C1 segment of cervical spinal cord (tissue), 14 donors: ENCODE measurements around the gene AARS2.
"Not testable (repeated sequence)": the region's sequence is repeated elsewhere in the genome, so short reads cannot be mapped to it uniquely, and the experiment has no call there.

Experiments used
- DNase-seq, 14 donors: peaks; one replicate each; lab custom pipeline; 2025; lab: John Stamatoyannopoulos, UW

Gene AARS2

DNA sequence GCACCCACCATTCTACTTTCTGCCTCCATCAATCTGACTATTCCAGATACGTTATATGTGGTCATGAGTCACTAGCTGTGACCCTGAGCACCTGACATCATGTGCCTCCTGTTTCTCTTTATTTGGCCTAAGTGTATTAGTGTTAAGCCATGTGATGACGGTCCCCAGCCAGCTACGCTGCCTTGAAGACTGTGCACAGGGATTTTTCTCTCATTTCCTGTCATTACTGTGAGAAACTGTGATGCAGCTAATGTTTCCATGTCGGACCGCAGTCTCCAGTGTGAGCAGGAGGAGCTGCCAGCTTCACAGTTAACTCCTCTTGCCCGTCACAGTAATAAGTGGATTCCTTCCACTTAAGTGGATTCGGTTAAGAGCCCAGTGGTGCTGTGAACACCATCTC lies 19.4 kb upstream of the AARS2 start:
- no peak for DNase-seq

DNA sequence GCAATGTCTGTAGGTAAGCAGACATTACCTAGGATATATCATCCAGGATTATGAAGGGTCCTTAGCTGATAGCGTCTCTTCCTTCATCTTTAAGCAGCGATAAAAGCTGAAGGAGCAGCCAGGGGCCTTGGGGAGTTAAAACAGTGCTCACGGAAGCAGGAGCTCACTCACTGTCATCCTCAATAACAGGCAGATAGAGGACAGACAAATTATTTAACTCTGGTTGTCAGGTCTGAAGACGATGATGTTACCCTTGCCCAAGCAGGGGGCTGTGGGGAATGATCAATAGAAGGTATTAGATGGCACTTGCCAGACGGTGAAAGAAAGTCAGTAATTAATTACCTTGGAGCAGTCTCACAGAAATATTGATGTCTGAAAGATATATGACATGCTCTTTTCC lies 16.7 kb upstream of the AARS2 start:
- no peak for DNase-seq

DNA sequence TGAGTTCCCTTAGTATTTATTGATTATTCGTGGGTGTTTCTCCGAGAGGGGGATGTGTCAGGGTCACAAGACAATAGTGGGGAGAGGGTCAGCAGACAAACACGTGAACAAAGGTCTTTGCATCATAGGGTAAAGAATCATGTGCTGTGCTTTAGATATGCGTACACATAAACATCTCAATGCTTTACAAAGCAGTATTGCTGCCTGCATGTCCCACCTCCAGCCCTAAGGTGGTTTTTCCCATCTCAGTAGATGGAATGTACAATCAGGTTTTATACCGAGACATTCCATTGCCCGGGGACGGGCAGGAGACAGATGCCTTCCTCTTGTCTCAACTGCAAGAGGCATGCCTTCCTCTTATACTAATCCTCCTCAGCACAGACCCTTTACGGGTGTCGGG lies 15.1 kb upstream of the AARS2 start:
- not testable (repeated sequence) for DNase-seq

DNA sequence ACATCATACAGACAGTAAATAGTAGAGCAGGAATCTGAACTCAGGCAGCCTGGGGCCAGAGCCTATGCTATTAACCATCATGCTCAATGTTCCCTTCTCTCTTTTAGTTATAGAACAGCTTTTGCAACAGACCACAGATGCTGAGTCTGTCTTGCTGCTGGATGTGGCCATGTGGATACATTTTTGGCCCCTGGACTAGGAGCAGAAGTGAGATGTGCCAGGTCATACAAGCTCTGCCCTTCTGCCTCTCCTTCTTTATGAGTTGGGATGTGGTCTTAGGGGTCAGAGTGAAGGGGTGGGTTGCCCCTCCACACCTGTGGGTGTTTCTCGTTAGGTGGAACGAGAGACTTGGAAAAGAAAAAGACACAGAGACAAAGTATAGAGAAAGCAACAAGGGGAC lies 14.6 kb upstream of the AARS2 start:
- DNase-seq: no peak

DNA sequence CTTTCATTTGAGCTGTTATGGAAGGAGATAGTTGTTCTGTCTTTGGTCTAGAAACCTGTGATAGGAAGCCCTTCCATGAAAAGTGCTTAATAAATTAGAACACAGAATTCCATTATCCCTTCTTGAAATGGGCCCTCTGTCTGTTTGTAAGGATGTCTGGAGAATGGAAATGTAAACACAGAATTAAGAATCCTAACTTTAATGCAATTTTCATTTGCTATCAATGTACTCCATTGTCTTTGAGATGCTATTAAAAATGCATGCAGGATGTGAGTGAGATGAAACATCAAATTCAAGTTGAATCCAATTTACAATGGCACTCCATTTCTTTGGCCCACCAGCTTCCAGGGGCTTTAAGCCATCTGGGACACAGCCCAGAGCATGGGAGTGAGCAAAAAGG lies 13.9 kb upstream of the AARS2 start:
- no peak for DNase-seq

DNA sequence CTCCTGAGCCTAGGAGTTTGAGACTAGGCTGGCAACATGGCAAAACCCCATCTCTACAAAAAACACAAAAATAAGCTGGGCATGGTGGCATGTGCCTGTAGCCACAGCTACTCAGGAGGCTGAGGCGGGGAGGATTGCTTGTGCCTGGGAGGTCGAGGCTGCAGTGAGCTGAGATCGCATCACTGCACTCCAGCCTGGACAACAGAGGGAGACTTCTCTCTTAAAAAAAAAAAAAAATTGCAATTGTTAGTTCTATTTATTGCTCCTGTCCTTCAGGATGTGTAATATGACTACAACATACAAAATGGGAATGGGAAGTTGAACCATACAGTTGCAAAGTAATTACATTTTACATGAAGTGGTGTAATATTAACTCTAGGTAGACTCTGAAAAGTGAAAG lies 8.1 kb upstream of the AARS2 start:
- no peak for DNase-seq

DNA sequence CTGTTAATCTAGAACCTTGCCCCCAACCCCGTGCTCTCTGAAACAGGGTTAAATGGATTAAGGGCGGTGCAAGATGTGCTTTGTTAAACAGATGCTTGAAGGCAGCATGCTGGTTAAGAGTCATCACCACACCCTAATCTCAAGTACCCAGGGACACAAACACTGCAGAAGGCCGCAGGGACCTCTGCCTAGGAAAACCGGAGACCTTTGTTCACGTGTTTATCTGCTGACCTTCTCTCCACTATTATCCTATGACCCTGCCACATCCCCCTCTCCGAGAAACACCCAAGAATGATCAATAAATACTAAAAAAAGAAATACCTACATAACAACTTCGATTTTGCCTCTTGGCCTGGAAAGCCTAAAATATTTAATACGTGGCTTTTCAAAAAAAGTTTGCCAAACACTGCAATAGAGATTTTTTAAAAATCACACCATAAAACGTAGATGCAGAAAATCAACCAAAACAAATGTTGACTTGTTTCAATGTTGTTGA lies 4.0 kb upstream of the AARS2 start:
- DNase-seq: not testable (repeated sequence)

DNA sequence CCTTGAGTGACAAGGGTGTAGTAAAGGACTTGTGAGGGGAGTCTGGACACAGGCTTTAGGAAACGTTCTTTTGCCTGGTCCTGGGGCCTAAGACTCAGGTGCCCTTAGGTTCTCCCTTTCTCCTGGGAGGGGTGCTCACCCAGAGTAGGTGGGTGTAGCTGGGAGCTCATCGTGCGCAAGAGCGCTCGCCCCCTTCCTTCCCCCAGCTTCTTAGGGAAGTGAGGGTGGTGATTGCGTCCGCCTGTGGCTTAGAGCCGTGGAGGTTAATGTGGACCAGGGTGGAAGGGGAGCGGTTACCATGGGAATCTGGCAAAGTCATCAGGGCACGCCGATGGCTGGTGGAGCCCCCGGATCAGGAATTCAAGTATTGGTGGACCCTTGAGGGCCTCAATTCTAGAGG lies 3.3 kb upstream of the AARS2 start:
- DNase-seq: no peak

DNA sequence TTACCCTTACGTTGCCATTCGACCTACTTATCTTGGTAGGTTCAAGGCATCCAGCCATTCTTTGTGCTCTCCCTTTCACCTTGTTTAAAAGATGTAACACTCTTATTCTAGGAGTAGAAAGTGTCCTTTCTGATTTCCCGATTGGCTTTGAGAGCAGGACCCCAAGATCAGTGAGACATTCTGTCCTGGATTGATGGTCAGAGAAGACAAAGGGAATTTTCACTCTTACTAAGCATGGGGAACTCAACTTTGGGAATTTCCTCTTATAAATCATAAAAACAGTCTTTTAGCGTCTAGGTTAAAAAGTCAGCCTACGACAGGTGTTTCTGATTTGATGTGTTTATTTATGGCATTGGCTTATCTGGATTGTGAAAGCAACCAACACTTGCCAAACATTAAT lies 2.8 kb upstream of the AARS2 start:
- DNase-seq: no peak

DNA sequence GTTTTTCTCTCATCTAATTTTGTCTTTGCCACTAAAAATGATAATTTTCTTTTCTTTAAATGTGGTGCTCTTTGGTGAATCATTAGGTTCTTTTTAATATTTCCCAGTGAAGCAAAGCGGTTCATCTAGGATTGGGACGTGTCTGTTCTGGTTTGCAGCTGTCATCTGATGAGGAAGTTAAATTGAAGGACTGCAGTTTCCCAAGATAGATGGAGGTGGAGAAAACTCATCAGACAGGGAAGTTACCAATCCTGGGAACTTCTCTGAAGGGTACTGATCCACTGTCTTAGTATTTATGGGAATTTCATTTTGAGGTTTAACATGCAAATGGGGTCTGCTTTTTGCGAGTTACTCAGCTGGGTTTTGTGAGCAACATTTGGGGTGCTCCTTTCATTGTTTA lies 2.4 kb upstream of the AARS2 start:
- DNase-seq: no peak

DNA sequence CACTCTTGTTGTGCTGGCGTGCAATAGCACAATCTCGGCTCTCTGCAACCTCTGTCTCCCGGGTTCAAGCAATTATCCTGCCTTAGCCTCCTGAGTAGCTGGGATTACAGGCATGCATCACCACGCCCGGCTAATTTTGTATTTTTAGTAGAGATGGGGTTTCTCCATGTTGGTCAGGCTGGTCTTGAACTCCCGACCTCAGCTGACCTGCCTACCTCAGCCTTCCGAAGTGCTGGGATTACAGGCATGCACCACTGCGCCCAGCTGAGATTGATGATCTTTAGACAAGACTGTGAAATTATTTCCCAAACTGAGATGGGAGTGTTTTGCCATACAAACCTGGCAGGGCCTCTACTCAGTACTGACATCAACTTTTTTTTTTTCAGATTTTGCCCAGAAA lies 1.5 kb upstream of the AARS2 start:
- not testable (repeated sequence) for DNase-seq

DNA sequence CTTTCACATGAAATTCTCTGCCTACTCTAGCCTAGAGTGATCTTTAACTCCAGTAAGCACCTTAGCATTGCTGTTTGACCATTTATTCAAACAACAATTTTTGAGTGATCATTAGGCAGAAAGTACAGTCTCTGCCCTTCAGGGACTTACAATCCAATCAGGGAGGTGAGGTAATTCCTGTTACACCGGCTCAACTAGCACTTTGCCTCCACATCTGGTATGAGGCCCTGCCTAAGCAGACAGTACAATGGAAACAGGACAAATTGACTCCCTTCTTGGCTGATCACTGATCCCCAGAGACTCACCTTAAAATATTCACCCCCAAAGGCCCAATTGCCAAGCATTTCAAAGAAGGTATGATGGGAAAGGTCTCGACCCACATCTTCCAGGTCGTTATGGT lies 1.4 kb downstream of the AARS2 start:
- no peak for DNase-seq

DNA sequence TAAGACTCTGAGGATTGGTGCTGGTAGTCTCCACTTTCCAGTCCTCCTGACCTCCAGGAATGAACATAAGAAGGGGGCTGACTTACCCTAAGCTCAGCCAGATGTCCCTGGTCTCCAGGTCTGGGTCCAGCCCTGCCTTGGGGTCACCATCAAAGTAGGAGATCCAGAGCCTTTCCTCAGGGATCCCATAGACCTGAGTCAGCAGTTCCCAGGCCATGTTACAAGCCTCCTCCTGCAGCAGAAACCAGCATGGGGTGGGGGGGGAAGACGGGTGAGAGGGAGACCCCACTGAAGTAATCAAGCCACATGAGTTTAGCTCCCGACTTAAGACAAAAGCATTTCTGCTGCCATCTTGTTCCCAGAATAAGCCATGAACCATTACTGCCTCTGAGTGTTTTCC lies 1.8 kb downstream of the AARS2 start:
- no peak for DNase-seq

DNA sequence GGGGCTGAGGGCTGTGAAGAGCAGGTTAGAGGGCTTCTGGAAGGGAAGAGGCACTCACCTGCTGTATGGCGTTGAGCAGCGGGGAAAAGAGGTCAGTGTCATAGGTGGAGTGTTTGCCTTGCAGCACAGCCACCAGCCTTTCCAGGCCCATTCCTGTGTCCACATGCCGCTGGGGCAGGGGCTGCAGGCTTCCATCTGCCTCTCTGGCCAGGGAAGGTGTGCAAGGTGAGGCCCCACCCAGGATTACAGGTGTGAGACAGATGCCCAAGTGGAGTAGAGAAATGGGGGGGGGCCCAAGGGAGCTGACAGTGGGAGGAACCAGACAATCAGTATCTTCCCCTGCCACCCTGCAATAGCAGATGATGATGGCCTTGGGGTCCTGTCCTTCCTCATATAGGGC lies 2.9 kb downstream of the AARS2 start:
- DNase-seq: no peak

DNA sequence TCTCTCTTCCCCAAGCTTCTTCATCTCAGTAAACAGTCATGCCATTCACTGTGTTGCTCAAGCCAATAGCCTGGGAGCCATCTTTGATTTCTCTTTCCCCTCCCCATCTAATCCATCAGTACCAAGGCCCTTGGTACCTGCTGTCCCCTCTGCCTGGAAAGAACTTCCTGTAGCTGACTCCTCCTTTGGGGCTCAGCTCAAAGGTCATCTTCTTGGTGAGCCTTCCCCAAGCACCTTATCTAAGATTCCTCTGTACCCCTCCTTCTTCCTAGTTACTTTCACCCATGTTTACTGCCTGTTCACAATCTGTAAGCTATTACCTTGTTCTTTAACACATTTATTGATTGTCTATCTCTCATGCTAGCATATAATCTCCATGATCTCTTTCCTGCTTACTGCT lies 3.5 kb downstream of the AARS2 start:
- no peak for DNase-seq

DNA sequence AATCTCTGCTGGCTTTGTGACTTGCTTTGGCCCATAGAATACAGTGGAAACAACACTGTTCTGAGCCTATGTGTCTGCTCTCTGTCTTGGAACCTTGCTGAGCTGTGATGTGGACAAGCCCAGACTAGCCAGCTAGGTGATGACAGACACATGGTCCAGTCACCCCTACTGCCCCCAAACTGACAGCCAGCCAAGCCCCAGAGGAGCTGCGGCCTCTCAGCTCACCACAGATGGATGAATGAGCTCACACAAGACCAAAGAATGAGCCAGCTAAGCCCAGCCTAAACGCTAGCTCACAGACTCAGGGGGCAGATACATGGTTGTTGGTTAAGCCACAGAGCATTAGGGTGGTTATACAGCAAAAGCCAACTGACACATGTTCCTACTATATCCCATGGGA lies 4.1 kb downstream of the AARS2 start:
- no peak for DNase-seq

DNA sequence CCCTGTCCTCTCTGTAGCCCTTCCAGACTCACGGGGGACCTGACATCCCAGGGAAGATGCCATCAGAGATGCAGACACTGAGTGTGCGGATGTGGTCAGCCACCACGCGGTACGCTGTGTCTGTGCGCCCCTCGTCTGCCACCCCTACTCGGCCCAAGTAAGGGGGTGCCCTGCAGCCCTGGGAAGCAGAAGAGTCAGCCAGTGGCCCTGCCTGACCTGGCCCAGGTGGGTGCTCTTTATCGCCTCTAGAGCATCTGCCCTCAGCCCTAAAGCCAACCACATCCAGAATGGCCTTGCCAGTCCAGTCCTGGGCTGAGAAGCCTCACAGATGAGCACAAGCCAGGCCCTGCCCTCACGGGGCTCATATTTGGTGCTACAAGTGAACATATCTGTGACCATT lies 5.9 kb downstream of the AARS2 start:
- DNase-seq: no peak

DNA sequence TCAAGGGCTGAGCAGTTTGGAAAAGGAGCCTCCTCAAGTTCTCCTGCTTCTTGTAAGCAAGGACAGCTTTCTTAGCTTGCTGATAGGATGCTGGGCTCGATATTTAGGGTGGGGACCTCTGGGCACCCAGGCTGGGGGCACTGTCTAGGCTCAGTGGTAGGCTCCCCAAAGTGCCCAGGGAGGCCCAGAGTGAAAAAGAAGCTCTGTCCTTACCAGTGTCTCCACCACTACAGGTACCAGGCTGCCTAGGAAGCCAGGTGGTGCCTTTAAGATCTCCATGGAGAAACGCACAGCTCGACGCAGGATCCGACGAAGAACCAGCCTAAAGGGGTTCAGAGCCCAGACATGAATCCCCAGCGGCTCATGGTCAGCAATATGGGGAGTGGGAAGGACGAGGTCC lies 6.4 kb downstream of the AARS2 start:
- no peak for DNase-seq

DNA sequence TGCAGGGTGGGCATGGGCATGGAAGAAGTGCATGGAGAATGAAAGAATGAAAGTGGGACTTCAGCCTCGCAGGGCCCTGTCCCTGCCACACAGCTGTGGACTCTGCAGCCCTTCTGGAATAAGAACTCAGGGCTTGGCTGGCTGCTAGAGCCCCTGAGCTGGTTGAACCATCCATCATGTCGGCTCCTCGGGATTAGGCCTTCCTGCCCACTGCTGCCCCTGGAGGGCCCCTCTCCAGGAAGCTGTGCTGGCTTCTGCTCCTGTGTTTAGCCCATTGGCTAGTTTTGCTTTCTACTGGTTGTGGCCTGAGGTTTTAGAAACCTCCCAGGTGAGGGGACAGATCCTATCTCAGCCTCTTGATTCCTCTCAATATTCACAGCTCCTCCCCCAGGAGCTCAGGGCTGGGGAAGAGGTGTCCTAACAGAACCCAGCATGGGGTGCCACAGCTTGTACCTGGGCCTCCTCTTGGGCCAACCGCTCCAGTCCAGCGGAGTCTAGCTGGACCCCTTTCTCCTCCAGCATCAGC lies 7.9 kb downstream of the AARS2 start:
- no peak for DNase-seq

DNA sequence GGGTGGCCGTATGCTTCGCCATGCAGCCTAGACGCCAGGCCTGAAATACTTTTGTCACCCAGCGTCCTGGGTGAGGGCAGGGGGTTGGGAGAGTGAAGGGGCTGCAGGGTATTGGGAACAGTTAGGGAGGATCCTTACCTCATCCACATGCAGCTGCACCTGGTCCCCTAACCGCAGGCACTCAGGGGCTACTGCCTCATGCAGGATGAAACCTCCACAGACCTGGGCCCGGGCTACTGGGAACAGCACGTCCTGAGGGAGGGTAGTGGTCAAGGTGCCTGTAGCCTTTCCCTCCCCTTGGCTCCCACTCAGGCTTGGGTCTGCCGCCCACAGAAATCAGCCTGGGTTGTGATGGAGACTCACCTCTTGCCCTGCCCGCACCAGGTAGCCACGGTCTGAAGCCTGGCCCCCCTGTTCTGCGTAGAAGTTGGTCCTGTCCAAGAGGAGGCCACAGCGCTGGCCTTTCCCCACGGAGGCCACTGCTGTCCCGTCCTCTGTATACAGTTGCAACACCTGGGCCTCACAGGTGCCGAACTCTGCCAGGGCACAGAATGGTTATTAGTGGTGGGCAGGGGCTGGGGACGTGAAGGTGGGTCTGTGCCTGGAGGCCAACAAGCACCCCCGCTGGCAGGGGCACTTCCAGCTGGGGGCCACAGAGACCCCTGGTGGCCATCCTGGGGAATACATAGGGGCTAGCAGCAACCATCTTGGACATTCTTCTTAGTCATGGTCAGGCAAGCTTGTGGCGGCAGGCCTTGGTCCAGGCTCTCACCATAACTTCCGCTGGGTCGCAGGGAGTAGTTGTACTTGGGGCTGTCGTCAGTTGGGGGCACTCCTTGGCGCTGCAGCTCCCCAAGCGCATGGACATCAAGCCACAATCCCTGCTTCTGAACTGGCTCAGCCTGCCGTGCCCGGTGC lies 8.6 kb downstream of the AARS2 start:
- DNase-seq: peak in 2 of 14 donors; percentile 37 to 47

DNA sequence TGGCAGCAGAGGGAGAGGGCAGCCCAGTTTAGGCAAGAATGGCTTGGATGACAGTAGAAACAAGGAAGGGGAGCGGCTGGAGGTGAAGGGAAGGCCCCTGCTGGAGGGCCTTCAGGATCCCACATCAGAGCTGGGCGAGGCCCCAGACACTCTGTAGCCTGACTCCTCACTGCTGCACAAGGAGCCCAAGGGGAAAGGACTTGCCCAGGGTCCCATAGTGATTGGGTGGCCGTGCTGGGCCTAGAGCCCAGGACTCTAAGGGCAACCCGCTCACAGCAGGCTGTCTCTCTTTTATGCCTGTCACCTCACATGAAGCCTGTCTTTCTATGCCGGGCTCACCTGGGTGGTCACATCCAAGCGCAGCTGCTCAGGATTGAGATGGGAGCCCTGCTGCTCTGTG lies 9.3 kb downstream of the AARS2 start:
- no peak for DNase-seq

DNA sequence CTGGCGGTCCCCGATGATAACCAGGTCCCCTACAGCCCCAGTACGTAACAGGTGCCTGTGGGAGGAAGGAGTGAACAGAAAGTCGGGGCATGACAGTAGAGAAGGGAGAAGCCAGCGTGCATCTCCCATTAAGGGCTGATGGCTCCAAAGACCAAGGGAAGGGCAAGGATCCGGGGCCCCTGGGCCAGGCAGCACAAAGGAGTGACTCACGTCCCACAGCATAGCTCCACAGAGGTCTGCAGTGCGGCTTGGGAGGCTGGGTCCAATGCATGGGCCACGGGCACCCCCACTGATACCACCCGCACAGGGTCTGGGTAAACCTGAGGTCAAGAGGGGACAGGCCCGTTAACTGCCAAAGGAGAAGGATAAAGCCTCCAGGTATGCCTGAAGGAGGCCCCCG lies 10.3 kb downstream of the AARS2 start:
- no peak for DNase-seq

DNA sequence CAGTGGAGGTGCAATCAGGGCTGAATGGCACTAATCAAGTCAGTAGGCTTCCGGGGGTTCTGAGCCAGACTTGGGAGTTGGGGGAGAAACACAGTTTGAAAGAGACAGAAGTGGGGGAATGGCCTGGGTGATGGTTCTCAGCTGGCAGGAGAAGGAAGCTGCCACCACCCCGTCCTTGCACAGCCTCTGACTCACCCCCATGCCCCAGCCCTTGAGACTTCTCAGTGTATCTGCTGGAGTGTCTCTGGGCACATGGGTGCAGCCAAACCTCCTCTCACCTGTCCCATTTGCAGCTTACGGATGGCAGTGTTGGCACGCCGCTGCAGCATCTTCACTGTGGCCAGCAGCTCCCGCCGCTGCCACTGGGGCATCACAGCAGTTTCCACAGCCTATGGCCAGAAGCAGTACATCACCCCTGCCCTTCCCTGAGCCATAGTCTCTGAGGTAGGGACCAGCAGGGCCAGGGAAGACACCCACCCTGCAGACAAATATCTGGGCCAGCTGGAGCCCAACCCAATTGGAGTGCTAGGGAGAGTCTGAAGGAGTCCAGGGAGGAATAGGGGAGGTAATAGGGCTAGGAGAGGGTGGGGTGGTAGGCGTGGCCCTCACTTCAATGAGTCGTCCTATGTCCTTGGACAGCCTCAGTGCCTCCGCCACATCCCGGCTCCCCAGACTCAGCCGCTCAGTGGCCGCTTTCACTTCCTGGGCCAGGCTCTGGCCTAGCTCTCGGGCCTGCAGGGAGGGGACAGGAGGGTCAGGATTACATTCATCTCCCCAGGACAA lies 11.2 kb downstream of the AARS2 start:
- no peak for DNase-seq
